Measurements from ENCODE around the gene MED17. TPM values are rescaled to one million over a fixed set of nuclear protein-coding genes. Genes with fewer than 3 reads are reported as not detected.
"Not testable (repeated sequence)": the region's sequence is repeated elsewhere in the genome, so short reads cannot be mapped to it uniquely, and the experiment has no call there.

Gene MED17
- total RNA-seq, 1 donor from 2014 or later: 25.1 TPM

DNA sequence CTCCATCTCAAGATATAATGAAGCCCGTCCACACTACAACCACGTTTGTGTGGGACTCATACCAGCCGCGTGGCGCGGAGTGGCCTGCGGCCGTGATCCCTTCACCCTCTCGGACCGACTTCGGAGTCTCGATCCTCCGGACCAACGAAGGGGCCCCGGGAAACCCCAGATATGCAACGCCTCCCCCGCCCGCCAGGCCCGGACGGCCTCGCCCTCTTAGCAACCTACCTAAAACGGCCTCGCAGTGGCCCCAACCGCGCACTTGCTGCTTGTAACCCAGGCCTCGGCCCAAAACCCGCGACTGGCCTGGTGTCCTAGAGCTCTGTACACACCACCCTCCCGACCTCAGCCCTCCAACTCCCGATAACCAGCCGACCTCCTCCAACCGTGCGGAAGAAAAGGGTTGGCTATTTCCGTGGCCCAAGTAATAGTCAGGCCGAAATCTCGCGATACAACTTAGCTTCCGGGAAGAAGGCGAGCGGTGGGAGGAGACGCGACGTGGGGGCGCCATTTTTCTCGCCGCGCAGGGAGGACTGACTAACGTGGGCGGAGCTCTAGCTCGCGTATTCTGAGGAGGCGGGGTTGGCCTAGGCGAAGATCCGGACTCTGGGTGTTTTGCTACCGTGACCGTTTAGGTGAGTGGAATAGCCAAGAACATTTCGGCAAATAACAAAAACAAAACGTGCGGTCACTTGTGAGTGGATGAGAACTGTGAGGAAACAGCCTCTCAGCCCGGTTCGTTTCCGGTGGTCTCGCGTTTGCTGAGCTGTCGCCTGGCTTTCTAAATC, 42.8 kb upstream of the MED17 start, which contains the start of the genes C11orf54 and TAF1D:
Gene C11orf54 (plus strand): TSS at position 579 of the 788 bp plus-strand sequence. CDS start 5,722 bp downstream, outside the sequence.
Gene TAF1D (minus strand): TSS at position 402 of the 788 bp plus-strand sequence. CDS start 2,191 bp downstream, outside the sequence.
- peaks cover 28 to 36% (median 31%) of the 10 kb centered on the region in 3 donors for H3K4me1 ChIP-seq (ENCODE audit: control insufficient read depth in 3 of 3, insufficient read depth in 3 of 3, low read length in 3 of 3)
- peaks cover 13 to 32% (median 30%) of the 10 kb centered on the region in 3 donors for H3K36me3 ChIP-seq (ENCODE audit: control insufficient read depth in 3 of 3, insufficient read depth in 3 of 3, low read length in 3 of 3)
- H3K4me3 ChIP-seq (ENCODE audit: low read length in 3 of 3): peak within 1 kb of the TSS; percentile 72 to 100 (median 98)
- H3K9ac ChIP-seq (ENCODE audit: low read depth in 1 of 3, low read length in 3 of 3): peak within 1 kb of the TSS; percentile 86 to 100 (median 99)
- H3K27ac ChIP-seq (ENCODE audit: low read depth, low read length): peak within 1 kb of the TSS; percentile 95
- H3K27me3 ChIP-seq (ENCODE audit: control insufficient read depth in 3 of 3, insufficient read depth in 3 of 3, low read length in 3 of 3): no peaks in the 10 kb centered on the region
- no peaks in the 10 kb centered on the region for H3K9me3 ChIP-seq (ENCODE audit: control insufficient read depth in 3 of 3, low read length in 3 of 3)

DNA sequence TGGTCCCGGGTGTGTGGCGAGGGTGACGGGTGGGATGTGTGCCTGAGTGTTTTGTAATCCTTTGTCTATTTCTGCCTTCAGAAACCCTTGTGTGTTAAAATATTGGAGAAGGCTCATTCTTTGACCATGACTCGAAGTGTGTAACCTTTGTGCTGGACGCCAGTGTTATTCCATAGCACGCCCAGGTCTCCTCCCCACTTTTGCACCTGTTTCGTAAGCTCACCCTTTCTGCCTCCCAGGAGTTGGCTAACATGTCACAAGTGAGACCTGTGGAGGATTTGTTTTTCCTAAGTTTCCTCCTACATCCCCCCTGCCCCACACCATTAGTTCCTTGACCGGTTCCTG, 42.2 kb upstream of the MED17 start:
- no peaks in the 10 kb centered on the region for H3K9me3 ChIP-seq (ENCODE audit: control insufficient read depth in 3 of 3, low read length in 3 of 3)
- H3K9ac ChIP-seq (ENCODE audit: low read depth in 1 of 3, low read length in 3 of 3): peak overlapping the region; percentile 86 to 100 (median 99)
- H3K36me3 ChIP-seq (ENCODE audit: control insufficient read depth in 3 of 3, insufficient read depth in 3 of 3, low read length in 3 of 3): peaks cover 10 to 27% (median 24%) of the 10 kb centered on the region in 3 donors
- no peaks in the 10 kb centered on the region for H3K27me3 ChIP-seq (ENCODE audit: control insufficient read depth in 3 of 3, insufficient read depth in 3 of 3, low read length in 3 of 3)
- peak overlapping the region; percentile 95 for H3K27ac ChIP-seq (ENCODE audit: low read depth, low read length)
- H3K4me3 ChIP-seq (ENCODE audit: low read length in 3 of 3): peak overlapping the region; percentile 72 to 100 (median 98)
- H3K4me1 ChIP-seq (ENCODE audit: control insufficient read depth in 3 of 3, insufficient read depth in 3 of 3, low read length in 3 of 3): peaks cover 28 to 36% (median 31%) of the 10 kb centered on the region in 3 donors

DNA sequence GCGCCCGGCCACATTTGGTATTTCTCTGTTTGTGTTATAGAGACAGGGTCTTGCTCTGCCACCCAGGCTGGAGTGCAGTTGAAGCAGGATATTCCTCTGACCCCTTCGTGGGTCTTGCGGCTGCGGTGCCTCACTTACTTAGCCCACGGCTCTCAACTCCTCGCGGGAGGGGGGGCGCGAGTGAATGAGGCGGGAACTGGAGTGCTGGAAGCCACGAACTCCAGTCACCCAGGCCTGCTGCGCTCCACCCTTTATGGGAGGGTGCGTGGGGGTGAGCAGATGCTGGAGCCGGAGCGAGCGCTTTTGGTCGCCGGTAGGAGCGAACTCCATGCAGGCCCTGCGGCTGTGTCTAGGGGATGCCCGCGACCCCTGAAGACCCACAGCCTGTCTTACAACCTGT, 40.8 kb upstream of the MED17 start:
- H3K9ac ChIP-seq (ENCODE audit: low read depth in 1 of 3, low read length in 3 of 3): no peak overlapping the region
- no peaks in the 10 kb centered on the region for H3K9me3 ChIP-seq (ENCODE audit: control insufficient read depth in 3 of 3, low read length in 3 of 3)
- no peaks in the 10 kb centered on the region for H3K27me3 ChIP-seq (ENCODE audit: control insufficient read depth in 3 of 3, insufficient read depth in 3 of 3, low read length in 3 of 3)
- peaks cover 28 to 36% (median 31%) of the 10 kb centered on the region in 3 donors for H3K4me1 ChIP-seq (ENCODE audit: control insufficient read depth in 3 of 3, insufficient read depth in 3 of 3, low read length in 3 of 3)
- H3K4me3 ChIP-seq (ENCODE audit: low read length in 3 of 3): no peak overlapping the region
- no peak overlapping the region for H3K27ac ChIP-seq (ENCODE audit: low read depth, low read length)
- H3K36me3 ChIP-seq (ENCODE audit: control insufficient read depth in 3 of 3, insufficient read depth in 3 of 3, low read length in 3 of 3): peaks cover 6 to 14% (median 13%) of the 10 kb centered on the region in 3 donors

DNA sequence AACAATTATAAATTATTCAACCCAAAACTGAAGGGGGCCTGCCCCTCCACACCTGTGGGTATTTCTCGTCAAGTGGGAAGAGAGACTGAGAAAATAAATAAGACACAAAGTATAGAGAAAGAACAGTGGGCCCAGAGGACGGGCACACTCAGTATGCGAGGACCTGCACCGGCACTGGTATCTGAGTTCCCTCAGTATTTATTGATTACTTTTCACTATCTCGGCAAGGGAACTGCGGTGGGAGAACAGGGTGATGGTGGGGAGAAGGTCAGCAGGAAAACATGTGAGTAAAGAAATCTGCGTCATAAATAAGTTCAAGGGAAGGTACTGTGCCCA, 39.4 kb upstream of the MED17 start:
- no peak overlapping the region for H3K4me3 ChIP-seq (ENCODE audit: low read length in 3 of 3)
- peaks cover 20 to 25% (median 20%) of the 10 kb centered on the region in 3 donors for H3K4me1 ChIP-seq (ENCODE audit: control insufficient read depth in 3 of 3, insufficient read depth in 3 of 3, low read length in 3 of 3)
- no peak overlapping the region for H3K9ac ChIP-seq (ENCODE audit: low read depth in 1 of 3, low read length in 3 of 3)
- H3K27me3 ChIP-seq (ENCODE audit: control insufficient read depth in 3 of 3, insufficient read depth in 3 of 3, low read length in 3 of 3): no peaks in the 10 kb centered on the region
- H3K9me3 ChIP-seq (ENCODE audit: control insufficient read depth in 3 of 3, low read length in 3 of 3): no peaks in the 10 kb centered on the region
- H3K27ac ChIP-seq (ENCODE audit: low read depth, low read length): peak overlapping the region; percentile 18
- peaks cover 6 to 12% (median 7%) of the 10 kb centered on the region in 3 donors for H3K36me3 ChIP-seq (ENCODE audit: control insufficient read depth in 3 of 3, insufficient read depth in 3 of 3, low read length in 3 of 3)

DNA sequence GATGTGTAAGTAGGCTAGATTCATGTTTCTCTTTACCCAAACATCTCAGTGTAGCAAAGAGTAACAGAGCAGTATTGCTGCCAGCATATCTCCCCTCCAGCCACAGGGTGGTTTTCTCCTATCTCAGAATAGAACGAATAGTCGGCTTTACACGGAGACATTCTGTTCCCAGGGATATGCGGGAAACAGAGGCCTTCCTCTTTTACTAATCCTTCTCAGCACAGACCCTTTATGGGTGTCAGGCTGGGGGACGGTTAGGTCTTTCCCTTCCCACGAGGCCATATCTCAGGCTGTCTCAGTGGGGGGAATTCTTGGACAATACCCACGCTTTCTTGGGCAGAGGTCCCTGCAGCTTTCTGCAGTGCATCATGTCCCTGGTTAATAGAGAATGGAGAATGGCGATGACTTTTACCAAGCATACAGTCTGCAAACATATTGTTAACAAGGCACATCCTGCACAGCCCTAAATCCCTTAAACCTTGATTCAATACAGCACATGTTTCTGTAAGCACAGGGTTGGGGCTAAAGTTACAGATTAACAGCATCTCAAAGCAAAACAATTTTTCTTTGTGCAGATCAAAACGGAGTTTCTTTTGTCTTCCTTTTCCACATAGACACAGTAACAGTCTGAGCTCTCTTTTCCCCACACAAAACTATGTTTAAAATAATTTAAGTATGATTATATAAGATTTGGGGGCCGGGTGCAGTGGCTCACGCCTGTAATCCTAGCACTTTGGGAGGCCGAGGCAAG, 38.9 kb upstream of the MED17 start:
- not testable (repeated sequence) for H3K9me3 ChIP-seq (ENCODE audit: control insufficient read depth in 3 of 3, low read length in 3 of 3); H3K4me3 ChIP-seq (ENCODE audit: low read length in 3 of 3); H3K27me3 ChIP-seq (ENCODE audit: control insufficient read depth in 3 of 3, insufficient read depth in 3 of 3, low read length in 3 of 3)
- H3K36me3 ChIP-seq (ENCODE audit: control insufficient read depth in 3 of 3, insufficient read depth in 3 of 3, low read length in 3 of 3): peaks cover 6 to 15% (median 7%) of the 10 kb centered on the region in 3 donors
- H3K9ac ChIP-seq (ENCODE audit: low read depth in 1 of 3, low read length in 3 of 3): peak overlapping the region in 1 of 3 donors; percentile 41
- H3K4me1 ChIP-seq (ENCODE audit: control insufficient read depth in 3 of 3, insufficient read depth in 3 of 3, low read length in 3 of 3): peaks cover 14 to 20% (median 15%) of the 10 kb centered on the region in 3 donors
- H3K27ac ChIP-seq (ENCODE audit: low read depth, low read length): peak overlapping the region; percentile 18

DNA sequence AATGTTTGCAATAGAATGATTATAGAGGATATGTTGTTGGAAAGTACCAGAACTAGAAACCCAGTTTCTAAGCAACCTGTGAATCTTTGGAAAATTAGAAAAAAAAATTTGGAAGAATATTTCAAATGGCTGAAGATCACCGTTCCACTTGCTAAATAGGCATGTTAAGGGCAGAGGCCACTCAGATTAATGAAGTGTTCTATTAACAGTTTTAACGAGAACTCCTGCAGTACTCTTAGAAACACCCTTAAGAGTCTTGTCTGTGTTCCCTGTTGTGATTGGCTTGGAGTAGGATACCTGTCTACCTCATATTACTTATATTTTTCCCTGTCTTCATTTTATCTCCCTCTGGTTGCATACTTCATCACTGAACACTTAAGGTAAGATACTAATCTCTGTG, 38.0 kb upstream of the MED17 start:
- Histone ChIP-seq H3K9me3 (ENCODE audit: control insufficient read depth in 3 of 3, low read length in 3 of 3) (no peaks in the 10 kb centered on the region), H3K27me3 (ENCODE audit: control insufficient read depth in 3 of 3, insufficient read depth in 3 of 3, low read length in 3 of 3) (no peaks in the 10 kb centered on the region), H3K36me3 (ENCODE audit: control insufficient read depth in 3 of 3, insufficient read depth in 3 of 3, low read length in 3 of 3) (peaks cover 6 to 15% (median 7%) of the 10 kb centered on the region in 3 donors), H3K4me3 (ENCODE audit: low read length in 3 of 3) (no peak overlapping the region), H3K4me1 (ENCODE audit: control insufficient read depth in 3 of 3, insufficient read depth in 3 of 3, low read length in 3 of 3) (peaks cover 9 to 19% (median 13%) of the 10 kb centered on the region in 3 donors), H3K9ac (ENCODE audit: low read depth in 1 of 3, low read length in 3 of 3) (no peak overlapping the region), H3K27ac (ENCODE audit: low read depth, low read length) (no peak overlapping the region)

DNA sequence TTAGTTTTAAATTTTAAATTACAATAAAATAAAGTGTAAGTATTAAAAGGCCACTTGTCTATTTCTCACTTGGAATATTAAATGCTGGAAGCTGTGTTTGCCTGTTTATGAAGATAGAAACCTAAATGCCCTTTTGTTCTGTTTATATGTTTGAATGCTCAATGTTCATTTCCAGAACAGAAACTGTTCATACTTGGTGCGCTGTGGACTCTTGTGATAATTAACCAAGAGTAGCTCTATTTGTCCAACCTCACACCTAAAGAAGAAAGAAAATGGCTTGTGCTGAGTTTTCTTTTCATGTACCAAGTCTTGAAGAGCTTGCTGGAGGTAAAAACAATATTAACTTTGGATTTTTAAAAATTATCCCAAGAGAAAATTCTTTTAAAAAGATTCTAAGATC, 37.0 kb upstream of the MED17 start:
- H3K9me3 ChIP-seq (ENCODE audit: control insufficient read depth in 3 of 3, low read length in 3 of 3): no peaks in the 10 kb centered on the region
- peaks cover 9 to 19% (median 13%) of the 10 kb centered on the region in 3 donors for H3K4me1 ChIP-seq (ENCODE audit: control insufficient read depth in 3 of 3, insufficient read depth in 3 of 3, low read length in 3 of 3)
- no peak overlapping the region for H3K9ac ChIP-seq (ENCODE audit: low read depth in 1 of 3, low read length in 3 of 3)

DNA sequence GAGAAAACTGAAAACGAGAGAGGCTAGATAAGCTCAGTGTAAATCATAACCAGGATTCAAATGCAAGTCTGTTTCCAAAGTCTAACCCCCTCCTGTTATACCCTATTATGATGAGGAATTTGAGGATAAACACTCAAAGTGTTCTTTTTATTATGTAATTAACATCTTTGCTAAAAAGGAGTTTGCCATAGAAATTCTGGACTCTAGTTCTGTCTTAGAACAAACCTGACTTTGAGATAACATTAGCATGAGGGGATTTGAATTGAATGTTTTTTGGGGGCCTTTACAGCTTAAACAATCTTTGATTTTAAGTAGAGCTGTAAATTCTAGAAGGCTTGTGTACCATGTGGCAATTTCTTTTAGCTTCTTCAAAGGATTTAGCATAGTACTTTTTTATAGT, 33.1 kb upstream of the MED17 start:
- Histone ChIP-seq H3K4me1 (ENCODE audit: control insufficient read depth in 3 of 3, insufficient read depth in 3 of 3, low read length in 3 of 3) (no peaks in the 10 kb centered on the region), H3K27ac (ENCODE audit: low read depth, low read length) (no peak overlapping the region), H3K27me3 (ENCODE audit: control insufficient read depth in 3 of 3, insufficient read depth in 3 of 3, low read length in 3 of 3) (no peaks in the 10 kb centered on the region), H3K9ac (ENCODE audit: low read depth in 1 of 3, low read length in 3 of 3) (no peak overlapping the region), H3K9me3 (ENCODE audit: control insufficient read depth in 3 of 3, low read length in 3 of 3) (no peaks in the 10 kb centered on the region), H3K4me3 (ENCODE audit: low read length in 3 of 3) (no peak overlapping the region), H3K36me3 (ENCODE audit: control insufficient read depth in 3 of 3, insufficient read depth in 3 of 3, low read length in 3 of 3) (peaks cover 10 to 26% (median 23%) of the 10 kb centered on the region in 3 donors)

More for the DNA sequence above, 37.0 kb upstream of the MED17 start:
- no peaks in the 10 kb centered on the region for H3K27me3 ChIP-seq (ENCODE audit: control insufficient read depth in 3 of 3, insufficient read depth in 3 of 3, low read length in 3 of 3)
- no peak overlapping the region for H3K27ac ChIP-seq (ENCODE audit: low read depth, low read length)
- H3K36me3 ChIP-seq (ENCODE audit: control insufficient read depth in 3 of 3, insufficient read depth in 3 of 3, low read length in 3 of 3): peaks cover 6 to 15% (median 8%) of the 10 kb centered on the region in 3 donors
- H3K4me3 ChIP-seq (ENCODE audit: low read length in 3 of 3): no peak overlapping the region

DNA sequence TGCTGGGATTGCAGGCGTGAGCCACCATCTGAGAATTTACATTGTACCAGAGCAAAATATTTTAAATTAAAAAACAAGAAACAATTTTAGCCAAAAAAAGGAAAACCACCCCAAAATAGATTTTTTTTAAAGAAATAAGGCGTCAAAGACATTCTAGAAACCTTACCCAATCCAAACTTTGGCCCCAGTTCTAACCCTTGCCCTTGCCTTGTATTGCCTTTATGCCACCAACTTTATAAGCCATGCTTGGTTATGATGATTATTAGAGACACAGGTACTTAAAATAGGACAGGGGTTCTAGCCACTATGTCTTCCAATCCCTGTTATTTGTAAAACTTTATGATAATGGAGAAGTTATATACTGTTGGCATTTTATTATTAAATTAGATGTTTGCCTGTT, 30.8 kb upstream of the MED17 start:
- Histone ChIP-seq H3K4me3 (ENCODE audit: low read length in 3 of 3) (no peak overlapping the region), H3K9ac (ENCODE audit: low read depth in 1 of 3, low read length in 3 of 3) (no peak overlapping the region), H3K27me3 (ENCODE audit: control insufficient read depth in 3 of 3, insufficient read depth in 3 of 3, low read length in 3 of 3) (no peaks in the 10 kb centered on the region), H3K4me1 (ENCODE audit: control insufficient read depth in 3 of 3, insufficient read depth in 3 of 3, low read length in 3 of 3) (no peaks in the 10 kb centered on the region), H3K27ac (ENCODE audit: low read depth, low read length) (no peak overlapping the region), H3K9me3 (ENCODE audit: control insufficient read depth in 3 of 3, low read length in 3 of 3) (no peaks in the 10 kb centered on the region), H3K36me3 (ENCODE audit: control insufficient read depth in 3 of 3, insufficient read depth in 3 of 3, low read length in 3 of 3) (peaks cover 25 to 47% (median 43%) of the 10 kb centered on the region in 3 donors)

DNA sequence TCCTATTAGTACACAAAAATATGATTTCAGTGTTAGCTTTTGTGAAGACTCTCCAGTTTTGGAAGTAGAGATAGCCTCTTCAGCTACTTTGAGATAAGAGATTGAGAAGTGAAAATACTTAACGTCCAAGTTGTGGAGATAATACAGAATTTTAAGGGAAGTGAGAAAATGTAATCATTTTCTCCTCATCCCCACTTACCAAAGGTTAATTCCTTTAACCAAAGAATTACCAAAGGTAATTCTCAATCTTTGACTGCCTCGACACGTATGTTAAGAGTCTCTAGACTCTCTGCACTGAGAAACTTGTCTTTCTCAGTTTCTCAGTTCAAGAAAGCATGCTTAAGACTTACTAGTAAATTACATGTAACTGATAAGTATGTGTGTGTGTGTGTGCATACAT, 27.3 kb upstream of the MED17 start:
- Histone ChIP-seq H3K4me3 (ENCODE audit: low read length in 3 of 3) (no peak overlapping the region), H3K9me3 (ENCODE audit: control insufficient read depth in 3 of 3, low read length in 3 of 3) (no peaks in the 10 kb centered on the region), H3K27ac (ENCODE audit: low read depth, low read length) (no peak overlapping the region), H3K36me3 (ENCODE audit: control insufficient read depth in 3 of 3, insufficient read depth in 3 of 3, low read length in 3 of 3) (peaks cover 47 to 70% (median 56%) of the 10 kb centered on the region in 3 donors), H3K27me3 (ENCODE audit: control insufficient read depth in 3 of 3, insufficient read depth in 3 of 3, low read length in 3 of 3) (no peaks in the 10 kb centered on the region), H3K9ac (ENCODE audit: low read depth in 1 of 3, low read length in 3 of 3) (no peak overlapping the region), H3K4me1 (ENCODE audit: control insufficient read depth in 3 of 3, insufficient read depth in 3 of 3, low read length in 3 of 3) (no peaks in the 10 kb centered on the region)
